Measurements from ENCODE around the gene METTL1.

METTL1 gene

DNA sequence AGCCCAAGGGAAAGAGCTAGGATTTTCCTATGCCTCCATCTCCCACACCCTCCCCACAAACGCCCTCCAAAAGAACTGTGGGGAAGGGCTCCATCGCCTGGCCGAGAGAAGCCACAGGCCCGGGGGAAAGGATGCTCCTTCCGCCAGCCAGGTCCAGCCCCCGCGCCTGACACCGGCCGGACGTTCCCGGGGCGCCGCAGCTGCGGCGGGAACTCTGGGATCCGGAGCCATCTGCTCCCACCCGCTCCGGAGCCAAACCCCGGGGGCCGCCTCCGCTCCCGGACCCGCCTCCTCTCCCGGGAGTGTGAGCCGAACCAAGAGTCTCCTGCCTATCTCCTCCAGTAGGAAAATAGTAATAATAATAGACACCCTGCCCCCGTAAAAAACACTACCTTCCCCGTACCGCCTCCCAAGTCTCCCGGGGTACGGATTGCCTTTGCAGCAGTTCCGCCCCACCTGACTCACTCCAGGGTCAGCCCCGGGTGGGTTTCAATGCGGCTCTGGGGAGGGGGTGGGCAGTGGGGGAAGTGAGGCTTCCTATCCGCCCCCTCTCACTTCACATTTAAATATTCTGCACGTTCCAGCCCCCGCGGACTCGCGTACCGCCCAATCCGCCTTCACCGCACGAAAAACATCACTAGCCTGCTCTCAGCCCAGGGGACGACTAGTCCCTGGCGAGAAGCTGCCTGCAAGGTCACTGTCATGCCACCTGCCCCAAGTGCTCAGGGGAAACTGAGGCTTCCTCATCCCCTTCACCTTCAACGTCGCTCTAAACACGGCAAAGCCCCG lies 35.8 kb downstream of the METTL1 start:
- DNase-seq, result no peak

GRCh38 chr12:57735198-57735855 lies 36.6 kb downstream of the METTL1 start:
- DNase-seq, result no peak

GRCh38 chr12:57734591-57734990 lies 37.3 kb downstream of the METTL1 start:
- no peak for DNase-seq

- no peak for DNase-seq
Observed at GRCh38 chr12:57733928-57734327, 38.0 kb downstream of the METTL1 start.

DNA sequence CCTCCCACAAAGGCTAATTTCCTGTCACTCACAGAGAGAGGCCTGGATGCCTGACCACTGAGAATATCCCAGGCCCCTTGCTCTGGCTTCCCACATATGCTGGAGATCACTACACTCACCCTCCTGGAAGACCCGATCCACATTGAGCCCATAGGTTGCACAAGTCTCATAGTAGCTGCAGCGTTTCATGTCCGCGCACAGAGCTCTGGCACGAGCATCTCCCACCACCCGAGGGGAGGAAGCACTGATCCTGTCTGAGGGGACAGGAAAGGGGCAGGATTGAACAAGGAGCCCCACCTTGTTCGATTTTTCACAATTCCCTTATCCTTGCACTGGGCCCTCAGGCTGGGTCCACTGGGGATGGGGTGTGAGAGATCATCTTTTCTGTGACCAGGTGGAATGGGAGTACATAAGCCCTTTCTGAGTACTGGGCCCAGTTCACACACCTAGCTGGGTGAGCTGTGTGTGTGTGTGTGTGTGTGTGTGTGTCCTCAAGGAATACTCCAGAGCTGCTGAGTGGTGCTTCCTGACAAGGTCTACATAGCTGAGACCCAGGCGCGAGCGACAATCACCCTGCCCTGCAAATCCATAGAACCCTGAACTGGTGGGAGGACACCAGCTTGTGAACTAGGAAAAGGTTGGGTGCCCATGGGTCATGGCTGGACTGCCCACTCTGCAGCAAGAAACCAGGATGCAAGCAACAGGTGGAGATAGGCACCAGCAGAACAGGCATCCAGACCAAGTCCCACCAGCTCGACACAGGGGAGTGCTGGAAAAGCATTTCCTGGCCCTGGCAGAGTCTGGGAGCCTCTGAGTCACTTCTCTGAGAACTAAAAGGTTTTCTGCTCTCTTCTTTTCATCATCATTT lies 38.9 kb downstream of the METTL1 start:
- DNase-seq, result no peak

GRCh38 chr12:57732270-57732669 lies 39.6 kb downstream of the METTL1 start:
- DNase-seq, result no peak

GRCh38 chr12:57731411-57732080 lies 40.4 kb downstream of the METTL1 start:
- no peak for DNase-seq

- DNase-seq, result no peak
Observed at GRCh38 chr12:57730336-57731067, 41.4 kb downstream of the METTL1 start.

- DNase-seq, result no peak
Observed at GRCh38 chr12:57729321-57729844, 42.5 kb downstream of the METTL1 start.

DNA sequence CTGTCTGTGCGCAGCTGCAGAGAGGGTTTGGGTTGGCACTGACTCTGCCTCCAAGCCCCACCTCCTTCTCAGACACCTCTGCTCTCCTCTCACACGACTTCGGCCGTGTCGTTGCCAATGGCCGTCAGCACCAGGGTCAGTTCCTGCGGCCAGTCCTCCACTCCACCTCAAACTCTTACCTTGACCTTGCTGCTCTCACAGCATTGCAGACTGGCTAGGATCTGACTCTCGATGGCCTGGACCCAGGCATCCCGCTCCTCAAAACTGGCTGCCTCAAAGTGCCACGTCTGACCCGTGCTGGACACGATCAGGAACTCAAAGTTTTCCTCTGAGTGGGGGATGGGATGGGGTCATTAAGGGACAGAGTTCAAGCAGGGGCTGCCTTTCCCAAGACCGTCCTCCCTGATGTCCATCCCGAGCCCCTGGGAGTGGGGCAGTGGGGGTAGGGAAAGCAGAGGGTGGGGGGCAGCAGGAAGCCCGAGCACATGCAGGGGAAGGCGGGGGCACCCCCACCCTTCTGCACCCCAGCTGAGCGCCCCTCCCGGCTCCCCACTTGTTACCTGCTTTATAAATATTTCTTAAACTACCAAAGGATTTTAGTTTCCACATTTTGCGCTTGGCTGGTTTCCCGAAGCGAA lies 44.0 kb downstream of the METTL1 start:
- no peak for DNase-seq

DNA sequence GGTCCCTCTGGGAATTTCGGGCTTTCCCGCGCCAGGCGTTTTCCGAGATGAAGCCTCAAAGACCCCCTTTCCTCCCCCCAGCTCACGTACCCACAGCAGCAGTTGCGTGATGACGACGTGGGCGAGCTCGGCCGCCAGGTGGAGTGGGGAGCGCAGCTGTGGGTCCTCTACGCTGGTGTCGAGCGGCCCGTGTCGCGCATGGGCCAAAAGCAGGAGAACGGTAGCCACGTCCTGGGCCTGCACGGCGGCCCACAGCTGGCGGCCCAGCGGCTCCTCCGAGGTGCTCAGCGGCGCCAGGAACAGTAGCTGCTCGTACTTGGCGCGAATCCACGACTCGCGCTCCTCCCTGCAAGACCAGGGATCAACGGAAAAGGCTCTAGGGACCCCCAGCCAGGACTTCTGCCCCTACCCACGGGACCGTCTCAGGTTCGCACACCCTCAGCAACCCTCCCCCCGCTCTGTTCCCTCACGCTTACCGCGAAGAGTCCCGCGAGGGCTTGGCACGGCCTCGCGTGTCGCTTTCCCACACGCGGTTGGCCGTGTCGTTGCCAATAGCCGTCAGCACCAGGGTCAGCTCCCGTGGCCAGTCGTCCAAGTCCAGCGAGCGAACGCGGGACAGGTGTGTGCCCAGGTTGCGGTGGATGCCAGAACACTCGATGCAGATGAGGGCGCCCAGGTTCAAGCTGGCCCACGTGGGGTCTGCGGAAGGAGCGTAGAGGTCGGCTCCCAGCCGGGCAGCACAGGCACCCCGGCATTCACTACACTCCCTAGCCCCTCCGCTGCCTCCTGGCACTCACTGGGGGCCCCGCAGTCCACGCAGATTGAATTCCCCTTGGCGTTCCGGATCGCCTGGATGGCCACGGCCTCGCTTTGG lies 44.8 kb downstream of the METTL1 start:
- DNase-seq, result no peak

GRCh38 chr12:57726151-57726883 lies 45.6 kb downstream of the METTL1 start:
- DNase-seq, result peak; percentile 13

GRCh38 chr12:57725851-57726150 lies 46.1 kb downstream of the METTL1 start:
- no peak for DNase-seq

DNA sequence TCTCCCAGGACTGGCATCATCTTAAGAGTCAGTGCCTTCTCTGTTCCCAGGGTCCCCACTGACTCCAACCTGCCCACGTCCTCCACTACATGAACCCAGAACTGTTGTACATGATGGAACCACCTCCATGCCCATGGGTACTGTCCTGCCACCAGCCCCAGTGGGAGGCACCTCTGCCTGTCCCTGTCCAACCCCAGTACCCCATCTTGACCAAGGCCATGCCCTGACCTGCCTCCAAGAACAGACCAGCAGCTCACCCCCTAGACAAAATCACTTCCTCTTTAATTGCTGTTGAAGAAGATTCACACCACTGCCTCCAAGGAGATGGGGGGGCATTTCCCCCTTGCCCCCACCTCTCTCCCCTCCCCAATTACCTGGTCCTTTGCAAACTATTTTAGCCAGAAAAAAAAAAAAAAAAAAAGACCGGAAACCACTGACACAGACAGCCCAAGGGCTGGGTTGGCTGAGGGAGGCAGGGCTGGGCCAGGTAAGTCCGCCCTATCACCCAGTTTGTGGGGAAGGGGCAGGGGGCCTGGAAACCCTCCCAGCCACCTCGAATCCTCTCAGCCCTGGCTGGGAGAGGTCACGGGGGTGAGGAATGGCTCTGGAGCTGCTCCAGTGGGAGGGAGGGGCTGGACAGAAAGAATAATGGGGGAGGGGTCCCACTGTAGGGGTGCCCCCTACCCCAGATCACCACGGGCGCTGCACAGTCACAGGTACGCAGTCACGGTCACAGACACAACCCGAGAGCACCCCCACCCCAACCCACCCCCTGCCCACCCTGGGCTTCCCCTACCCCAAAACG lies 46.8 kb downstream of the METTL1 start:
- no peak for DNase-seq

DNA sequence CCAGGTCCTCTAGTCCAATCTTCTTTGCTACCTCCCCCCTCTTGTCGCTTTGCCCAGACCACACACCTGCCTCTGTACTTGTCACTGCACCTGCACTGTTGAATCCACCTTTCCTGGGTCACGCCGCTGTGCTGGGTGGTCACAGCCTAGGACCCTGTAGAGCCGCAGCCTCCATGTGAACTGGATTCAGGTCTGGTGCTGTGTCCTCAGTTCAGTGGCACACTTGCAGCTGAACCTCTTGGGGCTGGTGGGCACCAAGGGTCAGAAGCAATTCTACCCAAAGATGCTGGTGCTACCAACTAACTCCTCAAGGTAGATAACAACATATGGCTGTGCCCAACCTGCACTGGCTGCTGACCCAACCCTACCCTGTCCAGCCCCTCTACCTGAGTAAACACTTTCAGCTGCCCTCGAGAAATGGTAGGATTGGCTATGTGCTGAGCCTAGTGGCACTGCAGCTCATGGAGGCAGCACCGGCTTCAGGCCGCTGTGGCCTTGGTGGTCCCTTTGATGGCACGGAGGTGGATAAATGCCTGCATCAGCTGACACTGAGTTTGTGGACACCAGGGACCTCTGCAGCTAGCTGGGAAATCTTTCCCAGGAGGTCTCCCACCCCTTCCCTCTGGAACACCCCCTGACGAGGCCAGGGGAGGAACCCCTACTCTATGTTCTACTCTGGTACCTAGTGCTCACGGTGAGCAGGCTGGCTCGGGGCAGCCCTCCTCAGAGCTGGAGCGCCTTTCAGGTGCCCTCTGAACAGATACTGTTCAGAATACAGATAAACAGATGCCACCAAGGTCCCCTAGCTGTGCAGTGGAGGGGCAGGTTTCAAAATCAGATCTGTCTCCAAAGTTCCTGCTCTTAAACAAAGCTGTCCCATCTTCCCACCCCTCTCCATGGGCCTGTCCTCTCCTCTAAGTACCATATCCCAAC lies 47.6 kb downstream of the METTL1 start:
- DNase-seq, result no peak

- DNase-seq, result no peak
Observed at GRCh38 chr12:57723630-57723962, 48.3 kb downstream of the METTL1 start.

DNA sequence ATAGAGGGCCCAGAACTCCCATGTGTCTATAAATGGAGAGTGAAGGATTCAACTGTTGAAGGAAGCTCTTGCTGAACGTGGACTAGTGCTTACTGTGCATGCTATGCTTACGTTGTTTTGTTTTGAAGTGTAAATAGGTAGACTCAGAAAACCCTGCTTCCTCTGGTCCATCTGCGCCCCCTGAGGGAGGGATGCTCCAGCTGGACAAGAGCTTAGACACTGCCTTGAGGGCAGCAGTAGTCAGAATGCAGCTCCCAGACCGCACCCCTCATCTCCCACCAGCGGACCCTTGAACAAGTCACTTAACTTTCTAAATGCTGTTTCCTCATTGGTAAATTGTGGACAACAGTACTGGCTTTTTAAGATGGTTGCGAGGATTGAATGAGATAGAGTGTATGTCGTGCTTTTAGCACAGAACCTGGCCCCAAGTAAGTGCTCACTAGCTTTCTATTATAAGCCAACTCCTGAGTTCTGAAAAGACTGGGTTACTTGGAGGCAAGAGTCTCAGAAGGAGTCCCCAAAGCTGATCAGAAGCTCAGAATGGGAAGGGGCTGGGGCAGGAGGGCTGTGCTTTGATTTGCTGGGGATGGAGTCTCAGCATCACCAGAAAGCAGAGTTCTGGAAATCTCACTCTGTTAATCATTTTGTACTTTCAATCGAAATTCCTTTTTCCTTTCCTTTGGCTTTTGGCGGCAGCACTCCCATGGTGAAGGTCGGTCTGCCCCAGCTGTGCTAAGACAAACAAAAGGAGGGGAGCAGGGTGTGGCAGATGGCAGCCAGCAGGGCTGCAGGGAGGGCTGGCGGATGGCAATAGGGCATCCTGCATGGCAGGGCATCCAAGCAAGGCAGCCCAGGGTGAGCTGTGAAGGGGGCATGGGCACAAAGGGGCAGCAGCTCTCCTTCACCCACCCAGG lies 48.9 kb downstream of the METTL1 start:
- no peak for DNase-seq
